ENCODE results near the gene RALY.

- no peak for TF ChIP-seq CTCF (IDR thresholded peaks at IDR 0.05; ENCODE audit: low read depth, low read length, poor library complexity, severe bottlenecking)
- TF ChIP-seq EZH2phosphoT487 (IDR thresholded peaks at IDR 0.05; ENCODE audit: borderline replicate concordance, low read length) = no peak
Measured at GRCh38 chr20:34115232-34115631, 121.5 kb downstream of the RALY start.

Measured in DOHH2 (cell line).